Glomerular visceral epithelial cell (primary cell): ENCODE measurements around the gene FZD1.
"Not testable (repeated sequence)": the region's sequence is repeated elsewhere in the genome, so short reads cannot be mapped to it uniquely, and the experiment has no call there.

Experiments used
- DNase-seq: peaks from one replicate; pipeline ENCODE4 v3.0.0-alpha.2; 2016; ENCODE audit errors: extremely low spot score

Gene FZD1

GRCh38 chr7:91297939-91298338 is 33.7 kb downstream of the FZD1 start:
- no peak for DNase-seq

DNA sequence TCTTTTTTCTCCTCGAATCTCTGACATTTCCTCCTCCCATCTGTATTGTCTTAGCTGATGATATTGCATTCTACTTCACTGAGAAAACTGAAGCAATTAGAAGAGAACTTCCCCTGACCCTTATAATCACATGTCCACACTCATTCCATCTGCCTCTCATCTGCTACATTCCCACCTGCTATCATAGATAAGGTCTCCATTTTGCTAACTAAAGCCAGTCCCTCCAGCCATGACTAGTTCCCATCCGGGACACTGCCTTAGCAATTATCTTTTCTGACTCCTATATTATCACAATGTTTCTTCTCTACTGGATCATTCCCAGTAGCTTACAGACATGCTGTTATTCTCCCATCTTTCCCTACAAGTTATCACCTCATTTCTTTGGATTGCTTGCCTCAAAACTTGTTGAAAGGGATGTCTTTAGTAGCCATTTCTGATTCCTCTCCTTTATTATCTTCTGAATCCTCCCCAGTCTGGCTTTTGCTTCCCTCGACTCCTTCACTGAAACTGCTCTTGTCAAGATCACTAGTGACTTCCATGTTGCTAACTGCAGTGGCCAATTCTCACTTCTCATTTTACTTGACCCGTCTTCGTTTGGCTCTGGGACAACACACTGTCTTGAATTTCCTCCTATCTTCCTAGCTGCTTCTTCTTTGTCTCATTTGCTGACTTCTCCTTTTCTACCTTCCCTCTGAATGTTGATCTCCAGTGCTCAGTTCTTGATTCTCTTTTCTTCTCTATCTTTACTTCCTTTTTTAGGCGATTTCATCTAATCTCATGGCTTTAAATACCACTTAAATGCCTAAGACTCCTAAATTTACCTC is 35.9 kb downstream of the FZD1 start:
- no peak for DNase-seq

DNA sequence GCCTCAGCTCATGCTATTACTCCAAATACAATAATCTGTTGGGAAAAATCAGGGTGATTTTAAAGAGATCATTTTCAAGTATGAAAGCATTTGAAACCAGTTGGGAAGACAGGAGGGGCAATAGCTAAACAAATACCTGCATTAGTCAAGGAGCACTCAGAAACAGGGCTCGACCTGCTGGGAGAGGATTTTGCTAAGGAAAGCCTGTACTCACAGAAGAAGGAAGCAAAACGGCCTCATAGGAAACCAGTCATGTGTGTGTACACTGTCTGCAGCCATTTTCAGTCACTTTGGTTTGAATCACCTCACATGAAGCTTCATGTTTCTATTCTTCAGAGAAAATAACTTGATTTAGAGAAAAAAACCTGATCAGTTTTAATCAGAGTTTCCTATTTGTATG is 38.6 kb downstream of the FZD1 start:
- DNase-seq: no peak

DNA sequence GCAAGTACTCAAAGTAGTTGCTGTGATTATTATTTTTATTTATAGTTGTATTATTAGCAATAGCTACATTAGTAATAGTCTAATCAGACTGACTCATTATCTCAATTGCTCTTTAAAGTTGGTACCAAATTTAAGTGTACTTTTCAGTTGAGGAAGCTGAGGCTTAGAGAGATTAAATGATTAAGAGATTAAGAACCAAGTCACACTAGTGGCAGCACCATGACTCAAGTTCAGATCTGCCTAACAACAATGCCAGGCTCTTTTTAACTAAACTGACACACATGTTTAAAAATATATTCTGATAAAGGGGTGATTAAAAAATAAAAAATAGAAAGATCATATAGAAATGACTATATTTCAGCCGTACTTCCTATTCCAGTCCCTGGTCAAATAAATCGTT is 42.0 kb downstream of the FZD1 start:
- DNase-seq: no peak

DNA sequence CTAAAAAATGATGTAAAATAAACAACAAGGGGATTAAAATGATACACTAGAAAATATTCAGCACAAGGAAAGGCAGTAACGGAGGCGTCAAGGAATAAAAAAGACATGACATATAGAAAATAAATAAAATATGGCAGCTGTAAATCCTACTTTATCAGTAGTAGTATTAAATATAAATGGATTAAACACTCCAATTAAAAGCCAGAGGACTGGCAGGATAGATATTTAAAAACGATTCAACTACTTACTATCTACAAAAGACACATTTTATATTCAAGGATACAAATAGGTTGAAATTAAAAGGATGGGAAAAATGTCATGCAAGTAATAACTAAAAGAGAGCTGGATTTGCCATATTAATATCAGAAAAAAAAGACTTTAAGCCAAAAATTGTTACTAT is 43.2 kb downstream of the FZD1 start:
- no peak for DNase-seq

DNA sequence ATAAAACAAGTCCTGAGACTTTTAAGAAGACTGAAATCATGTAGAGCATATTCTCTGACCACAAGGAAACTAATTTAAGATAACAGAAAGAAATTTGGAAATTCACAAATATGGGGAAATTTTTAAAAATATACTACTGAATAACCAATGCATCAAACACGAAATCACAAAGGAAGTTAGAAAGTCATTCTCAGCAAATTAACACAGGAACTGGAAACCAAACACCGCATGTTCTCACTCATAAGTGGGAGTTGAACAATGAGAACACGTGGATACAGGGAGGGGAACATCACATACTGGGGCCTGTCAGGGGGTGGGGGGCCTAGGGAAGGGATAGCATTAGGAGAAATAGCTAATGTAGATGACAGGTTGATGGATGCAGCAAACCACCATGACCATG is 44.0 kb downstream of the FZD1 start:
- not testable (repeated sequence) for DNase-seq

- DNase-seq: peak; percentile 51
Observed at GRCh38 chr7:91310830-91311460, 46.7 kb downstream of the FZD1 start.

DNA sequence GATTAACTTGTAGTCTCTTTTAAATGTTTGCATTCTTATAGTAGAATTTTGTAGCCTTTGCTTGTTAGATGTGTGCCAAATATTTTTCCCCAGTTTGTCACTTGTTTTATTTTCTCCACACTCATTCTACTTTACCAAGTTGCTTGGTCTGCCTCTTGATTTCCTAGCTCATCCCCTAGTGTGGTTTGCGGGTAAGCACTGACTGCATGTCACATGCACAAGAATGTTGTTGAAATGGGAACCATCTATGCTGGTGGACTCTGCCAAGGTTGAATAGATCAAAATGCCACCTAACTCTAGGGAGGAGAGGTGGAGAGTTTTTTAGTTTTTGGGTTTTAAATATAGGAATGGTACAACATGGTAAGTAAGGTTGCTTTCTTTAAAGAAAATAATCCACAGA is 47.6 kb downstream of the FZD1 start:
- DNase-seq: no peak

DNA sequence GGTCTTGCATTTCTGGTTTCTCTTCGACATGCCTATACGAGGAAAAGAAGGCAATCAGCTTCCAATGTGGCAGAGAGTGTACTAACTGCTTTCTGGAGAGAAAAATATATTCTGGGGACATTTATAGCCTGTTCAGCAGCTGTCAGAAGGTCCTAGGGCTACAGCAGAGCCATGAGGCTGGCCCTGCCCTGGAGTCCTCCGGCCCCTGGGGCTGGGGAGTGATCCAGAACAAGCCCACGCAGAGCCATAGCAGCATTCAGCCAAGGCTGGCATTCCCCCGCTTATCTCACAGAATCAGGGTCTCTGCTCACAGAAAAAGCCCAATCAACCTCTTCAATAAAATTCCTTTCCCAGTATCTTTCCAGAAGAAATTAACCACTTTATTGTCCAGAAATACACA is 48.9 kb downstream of the FZD1 start:
- no peak for DNase-seq

- DNase-seq: no peak
Observed at GRCh38 chr7:91314591-91315323, 50.5 kb downstream of the FZD1 start.

- no peak for DNase-seq
Observed at GRCh38 chr7:91316426-91316825, 52.2 kb downstream of the FZD1 start.

GRCh38 chr7:91319351-91319750 is 55.1 kb downstream of the FZD1 start:
- peak; percentile 40 for DNase-seq

GRCh38 chr7:91320366-91321078 is 56.3 kb downstream of the FZD1 start:
- DNase-seq: no peak
